NCI-H2107 treated with DMSO at 0.1 percent for 48 hours (cell line): Measurements from ENCODE around the gene MAPKBP1.

Source experiments
- DNase-seq: peaks from one replicate; lab custom pipeline; 2025; ENCODE audit not compliant: unreplicated experiment; lab: John Stamatoyannopoulos, UW

MAPKBP1 gene

GRCh38 chr15:41783296-41783695, 9.0 kb downstream of the MAPKBP1 start:
- no peak for DNase-seq

DNA sequence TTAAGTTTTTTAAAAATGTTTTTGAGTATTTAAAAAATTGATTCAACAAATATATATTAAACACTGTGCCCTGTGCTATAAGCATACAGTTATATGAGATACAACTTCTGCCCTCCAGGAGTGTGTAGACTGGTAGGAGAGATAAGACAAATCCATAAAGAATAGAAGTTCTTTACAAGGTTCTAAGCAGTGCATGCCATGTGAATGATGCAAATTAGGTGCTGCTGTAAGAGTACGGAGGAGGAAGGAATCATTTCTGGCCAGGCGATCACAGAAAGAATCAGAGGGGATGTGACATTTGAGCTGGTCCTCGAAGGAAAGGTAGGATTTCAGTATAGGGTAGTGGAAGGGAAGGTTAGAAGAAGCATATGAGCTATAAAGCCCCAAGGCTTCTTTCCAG, 14.0 kb downstream of the MAPKBP1 start:
- no peak for DNase-seq

DNA sequence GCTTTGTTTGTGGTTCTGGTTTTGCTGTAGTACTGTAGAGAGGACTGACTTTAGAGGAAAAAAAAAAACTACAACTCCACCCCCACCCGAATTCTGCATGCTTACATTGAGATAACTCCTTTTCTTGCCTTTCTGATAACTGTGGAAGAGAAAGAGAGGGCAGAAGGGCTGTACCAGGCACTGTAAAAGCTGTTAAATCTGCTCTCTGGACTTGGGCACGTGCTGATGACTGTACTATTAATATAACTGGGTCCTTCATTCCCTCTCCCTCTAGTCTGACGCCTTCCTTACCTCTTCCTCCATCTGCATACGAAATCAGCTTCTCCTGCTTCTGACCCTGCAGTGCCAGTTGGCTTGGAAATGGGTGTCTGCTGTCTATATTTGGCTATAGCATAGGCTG, 15.0 kb downstream of the MAPKBP1 start:
- no peak for DNase-seq

GRCh38 chr15:41789662-41790061, 15.4 kb downstream of the MAPKBP1 start:
- DNase-seq: no peak

- DNase-seq: no peak
Measured at GRCh38 chr15:41790169-41790568, 15.9 kb downstream of the MAPKBP1 start.

DNA sequence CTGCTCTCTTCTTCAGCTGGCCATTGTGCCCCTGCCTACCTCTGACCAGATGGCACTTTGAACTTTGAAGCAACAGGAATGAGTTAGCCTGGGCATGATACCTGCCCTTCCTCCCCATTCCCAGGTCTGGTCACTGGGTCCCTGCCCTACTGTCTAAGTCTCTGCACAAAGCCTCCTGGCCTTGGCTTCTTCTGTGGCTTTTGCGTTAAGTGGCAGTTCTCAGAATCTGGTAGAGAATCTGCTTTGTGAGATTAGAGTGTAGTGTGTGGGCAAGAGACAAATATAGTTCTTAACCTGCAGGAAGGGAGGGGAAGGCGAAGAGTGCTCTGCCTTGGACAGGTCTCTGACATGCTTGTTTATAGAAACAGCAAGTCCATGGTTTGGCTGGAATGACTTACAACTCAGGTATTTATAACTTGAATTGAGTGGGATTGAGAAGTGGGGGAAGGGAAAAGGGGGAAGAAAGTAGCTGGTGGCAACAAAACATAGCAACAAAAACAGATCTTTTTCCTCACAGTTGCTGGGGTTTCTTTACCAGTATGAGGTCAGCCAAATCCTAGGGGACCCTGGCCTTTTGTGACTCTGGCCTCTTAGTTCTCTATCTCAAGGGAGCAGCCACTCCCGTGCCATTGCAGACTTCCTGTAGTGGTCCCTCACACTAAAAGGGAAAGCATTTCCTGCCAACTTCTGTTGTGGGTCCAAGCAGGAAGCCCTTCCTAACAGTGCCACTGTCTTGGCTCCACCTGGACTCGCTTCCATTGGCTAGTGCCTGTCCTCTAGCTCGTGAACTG, 16.7 kb downstream of the MAPKBP1 start:
- DNase-seq: no peak

- no peak for DNase-seq
Measured at GRCh38 chr15:41791547-41791937, 17.3 kb downstream of the MAPKBP1 start.

GRCh38 chr15:41792000-41792637, 17.8 kb downstream of the MAPKBP1 start:
- peak; percentile 97 for DNase-seq

DNA sequence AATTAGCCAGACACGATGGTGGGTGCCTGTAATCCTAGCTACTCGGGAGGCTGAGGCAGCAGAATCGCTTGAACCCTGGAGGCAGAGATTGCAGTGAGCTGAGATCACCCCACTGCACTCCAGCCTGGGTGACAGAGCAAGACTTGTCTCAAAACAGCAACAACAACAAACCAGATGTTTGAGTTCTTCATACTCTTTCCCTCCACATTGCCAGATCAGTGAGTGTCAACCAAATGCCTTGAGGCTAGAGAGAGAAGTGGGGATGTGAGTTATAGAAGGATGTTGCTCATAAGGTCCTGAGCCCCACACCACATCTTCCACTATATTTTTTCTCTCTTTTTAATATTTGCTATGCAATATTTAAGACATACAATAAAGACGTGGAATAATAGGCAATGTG, 19.8 kb downstream of the MAPKBP1 start:
- DNase-seq: no peak

DNA sequence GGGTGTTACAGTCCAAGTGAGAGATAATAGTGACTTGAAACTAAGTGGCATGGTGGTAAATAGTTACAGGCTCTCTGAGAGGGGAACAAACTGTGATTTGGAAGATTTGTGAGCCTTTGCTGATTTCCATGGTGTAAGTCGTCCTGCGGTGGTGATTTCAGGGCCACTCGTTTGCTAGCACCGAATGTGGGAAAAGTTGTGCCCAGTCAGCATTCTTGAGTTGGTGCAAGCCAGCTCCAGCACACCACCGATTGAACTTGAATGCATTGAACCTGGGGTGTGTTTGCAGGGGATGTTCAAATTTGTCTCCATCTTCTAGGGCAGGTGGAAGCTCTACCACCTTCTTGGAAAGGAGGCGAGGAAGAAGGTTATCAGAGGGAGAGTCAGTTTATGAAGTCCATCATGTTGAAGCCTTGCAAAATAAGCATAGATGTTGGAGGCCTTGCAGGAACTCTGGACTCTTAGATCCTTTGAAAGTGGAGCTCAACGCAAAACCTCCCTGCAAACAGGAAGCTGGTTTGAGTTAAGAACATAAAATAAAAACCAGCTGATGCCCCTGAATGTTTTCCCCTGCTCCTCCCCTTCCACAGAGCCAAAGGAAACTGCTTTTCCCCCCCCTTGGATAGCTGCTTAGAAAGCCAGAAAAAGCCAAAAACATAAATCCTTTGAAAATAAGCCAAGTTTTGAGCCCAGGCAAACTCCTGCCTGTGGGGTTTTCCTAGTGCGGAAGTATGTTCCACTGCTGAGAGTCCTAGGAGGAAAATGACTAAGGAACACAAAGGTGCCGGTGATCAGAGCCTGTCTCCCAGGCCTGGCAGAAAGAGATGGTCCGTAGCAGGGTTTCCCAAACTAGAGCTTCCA, 21.9 kb downstream of the MAPKBP1 start:
- DNase-seq: no peak

DNA sequence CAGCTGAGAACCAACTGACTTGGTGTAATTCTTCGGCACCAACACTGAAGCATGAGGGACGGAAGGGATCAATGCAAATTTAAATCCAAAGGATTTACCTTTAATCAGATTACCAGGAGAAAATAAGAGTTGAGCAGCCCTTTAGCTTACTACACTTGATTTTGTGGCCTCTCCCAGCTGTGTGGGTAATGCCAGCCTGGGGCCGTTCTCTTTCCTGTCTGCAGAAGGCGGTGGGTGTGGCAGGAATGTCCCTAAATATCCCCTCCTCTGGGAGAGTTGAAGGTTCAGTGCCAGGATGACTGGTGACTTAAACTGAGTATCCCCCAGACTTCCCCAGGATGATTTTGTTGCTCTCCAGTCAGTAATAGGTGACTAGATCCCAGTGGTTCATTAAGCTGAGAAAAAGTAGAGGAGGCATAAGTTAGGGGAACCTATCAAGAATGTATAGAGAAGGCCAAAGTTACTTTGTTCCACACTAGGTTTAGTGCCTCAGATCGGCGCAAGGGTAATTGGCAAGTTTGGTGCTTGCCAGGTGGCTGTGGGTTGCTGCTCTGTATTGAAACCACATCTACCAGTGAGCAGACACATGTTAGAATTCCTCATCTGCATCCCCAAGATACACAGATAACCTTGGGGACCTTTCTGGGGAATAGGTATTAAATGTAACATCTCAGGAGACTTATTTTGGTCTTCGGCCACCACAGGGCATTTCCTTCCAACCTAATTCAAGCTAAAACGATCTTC, 23.1 kb downstream of the MAPKBP1 start:
- DNase-seq: no peak

DNA sequence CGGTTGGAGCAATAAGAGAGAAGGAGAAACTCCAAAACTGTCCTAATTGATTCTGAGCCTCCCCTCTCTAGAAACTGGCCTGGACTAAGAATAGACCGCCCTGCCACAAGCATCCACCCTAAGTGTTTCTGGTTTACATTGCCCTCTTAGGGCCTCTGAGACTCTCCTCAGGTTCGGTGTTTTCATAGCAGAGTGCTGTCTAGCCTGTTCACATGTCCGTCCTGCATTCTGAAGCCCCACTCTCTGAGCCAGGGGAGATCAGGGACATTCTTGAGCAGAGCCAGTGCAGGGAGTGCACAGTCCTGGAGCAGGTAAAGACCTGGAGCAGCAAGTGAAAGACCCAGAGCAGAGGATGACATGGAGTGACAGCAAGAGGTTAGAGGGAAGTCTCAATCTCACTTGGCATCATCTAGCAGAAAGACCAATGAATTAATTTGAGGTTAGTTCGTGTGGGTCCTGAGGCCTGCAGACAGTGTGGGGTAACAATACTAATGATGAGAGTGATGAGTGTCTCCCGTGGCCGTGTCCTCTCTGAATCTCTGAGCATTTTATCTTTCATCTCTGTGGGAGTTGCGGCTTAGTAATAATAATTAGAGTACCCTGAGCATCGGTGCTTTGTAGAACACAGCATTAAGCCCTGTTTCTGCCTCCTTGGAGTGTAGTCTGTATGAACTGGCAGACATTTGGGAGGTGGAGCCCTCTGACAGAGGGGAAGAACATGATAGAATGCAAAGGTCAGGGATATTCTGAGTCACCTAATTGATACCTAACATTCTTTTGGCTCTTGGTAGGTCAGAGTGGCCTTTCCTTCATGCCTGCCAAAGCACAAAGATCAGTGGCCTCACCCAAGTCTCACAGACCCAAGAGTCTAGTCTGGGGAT, 24.6 kb downstream of the MAPKBP1 start:
- no peak for DNase-seq

DNA sequence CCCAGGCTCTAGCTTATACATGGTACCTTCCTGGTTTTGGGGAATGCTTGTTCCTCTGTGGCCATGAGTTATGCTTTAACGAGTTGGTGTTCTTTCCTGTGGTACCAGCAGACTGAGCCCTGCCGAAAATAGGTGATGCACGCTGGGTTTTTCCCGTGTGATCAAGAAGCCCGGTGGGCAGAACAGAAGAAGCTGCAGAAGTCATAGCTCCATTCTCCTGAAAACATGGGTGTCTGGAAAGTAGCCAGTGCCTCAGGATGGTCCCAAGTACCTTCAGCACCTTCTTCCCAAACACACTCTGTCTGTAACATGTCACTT, 25.2 kb downstream of the MAPKBP1 start:
- DNase-seq: no peak

- DNase-seq: no peak
Measured at GRCh38 chr15:41801185-41801584, 26.9 kb downstream of the MAPKBP1 start.

DNA sequence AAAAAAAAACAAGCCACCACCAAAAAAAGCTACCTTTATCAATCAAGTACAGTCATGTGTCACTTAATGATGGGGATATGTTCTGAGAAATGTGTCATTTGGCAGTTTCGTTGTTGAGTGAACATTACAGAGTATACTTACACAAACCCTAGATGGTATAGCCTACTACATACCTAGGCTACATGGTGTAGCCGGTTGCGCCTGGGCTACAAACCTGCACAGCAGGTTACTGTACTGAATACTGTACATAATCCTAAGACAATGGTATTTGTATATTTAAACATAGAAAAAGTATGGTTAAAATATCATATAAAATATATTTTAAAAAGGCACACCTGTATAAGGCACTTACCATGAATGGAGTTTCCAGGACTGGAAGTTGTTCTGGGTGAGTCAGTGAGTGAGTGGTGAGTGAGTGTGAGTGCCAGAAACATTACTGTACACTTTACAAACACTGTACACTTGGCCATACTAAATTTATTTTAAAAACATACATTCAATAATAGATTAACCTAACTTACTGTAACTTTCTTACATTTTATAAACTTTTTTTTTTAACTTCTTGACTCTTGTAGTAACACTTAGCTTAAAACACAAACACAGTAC, 27.7 kb downstream of the MAPKBP1 start:
- DNase-seq: no peak

DNA sequence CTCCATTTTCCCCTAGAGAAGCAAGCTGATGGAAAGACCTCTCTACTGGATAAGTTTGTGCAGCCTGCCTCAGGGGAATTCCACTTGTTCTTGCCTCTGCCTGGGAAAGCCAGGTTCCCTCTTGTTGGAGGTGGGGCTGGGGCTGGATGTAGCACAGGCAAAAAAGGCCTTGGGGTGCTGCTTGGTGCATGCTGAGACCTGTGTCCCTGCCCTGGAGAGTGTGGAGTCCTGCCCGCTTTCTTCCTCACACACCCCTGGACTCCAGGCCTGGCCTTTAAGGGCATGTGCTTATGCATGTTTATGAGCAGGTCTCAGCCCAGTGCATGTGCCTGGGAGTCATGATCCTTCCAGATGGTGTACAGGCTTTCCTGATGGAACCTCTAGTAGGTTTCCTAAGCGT, 30.1 kb downstream of the MAPKBP1 start:
- peak; percentile 66 for DNase-seq

GRCh38 chr15:41804916-41805666, 30.8 kb downstream of the MAPKBP1 start:
- no peak for DNase-seq

DNA sequence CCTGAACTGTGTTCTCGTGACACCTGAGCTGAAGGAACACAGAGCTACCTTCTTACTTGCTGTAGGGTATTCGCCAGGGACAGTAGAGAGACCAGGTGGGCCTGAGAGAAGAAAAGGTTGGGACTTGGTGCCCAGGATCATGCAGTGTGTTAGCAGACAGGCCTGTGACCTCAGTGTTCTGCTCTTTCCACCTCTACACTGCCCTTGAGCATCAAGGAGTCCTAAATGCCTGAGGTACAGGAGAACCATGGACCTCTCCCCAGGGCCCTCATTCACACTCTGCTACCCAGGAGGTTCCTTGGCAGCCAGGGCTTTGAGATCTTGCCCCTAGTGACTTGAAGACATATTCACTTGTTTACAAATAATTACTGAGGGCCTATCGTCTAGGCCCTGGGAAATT, 31.4 kb downstream of the MAPKBP1 start:
- DNase-seq: no peak
